HG02884 (cell line): ENCODE data around the gene SLC6A8.
"Not testable (repeated sequence)": the region's sequence is repeated elsewhere in the genome, so short reads cannot be mapped to it uniquely, and the experiment has no call there.

Experiments
- ATAC-seq: cut with Tn5 transposase; IDR thresholded peaks from one replicate; pipeline ENCODE4 v1.9.1; 2021; ENCODE audit warnings: mild to moderate bottlenecking, moderate library complexity; ENCODE audit not compliant: unreplicated experiment

SLC6A8 gene

GRCh38 chrX:153671589-153672530 lies 15.9 kb upstream of the SLC6A8 start:
- no peak for ATAC-seq

DNA sequence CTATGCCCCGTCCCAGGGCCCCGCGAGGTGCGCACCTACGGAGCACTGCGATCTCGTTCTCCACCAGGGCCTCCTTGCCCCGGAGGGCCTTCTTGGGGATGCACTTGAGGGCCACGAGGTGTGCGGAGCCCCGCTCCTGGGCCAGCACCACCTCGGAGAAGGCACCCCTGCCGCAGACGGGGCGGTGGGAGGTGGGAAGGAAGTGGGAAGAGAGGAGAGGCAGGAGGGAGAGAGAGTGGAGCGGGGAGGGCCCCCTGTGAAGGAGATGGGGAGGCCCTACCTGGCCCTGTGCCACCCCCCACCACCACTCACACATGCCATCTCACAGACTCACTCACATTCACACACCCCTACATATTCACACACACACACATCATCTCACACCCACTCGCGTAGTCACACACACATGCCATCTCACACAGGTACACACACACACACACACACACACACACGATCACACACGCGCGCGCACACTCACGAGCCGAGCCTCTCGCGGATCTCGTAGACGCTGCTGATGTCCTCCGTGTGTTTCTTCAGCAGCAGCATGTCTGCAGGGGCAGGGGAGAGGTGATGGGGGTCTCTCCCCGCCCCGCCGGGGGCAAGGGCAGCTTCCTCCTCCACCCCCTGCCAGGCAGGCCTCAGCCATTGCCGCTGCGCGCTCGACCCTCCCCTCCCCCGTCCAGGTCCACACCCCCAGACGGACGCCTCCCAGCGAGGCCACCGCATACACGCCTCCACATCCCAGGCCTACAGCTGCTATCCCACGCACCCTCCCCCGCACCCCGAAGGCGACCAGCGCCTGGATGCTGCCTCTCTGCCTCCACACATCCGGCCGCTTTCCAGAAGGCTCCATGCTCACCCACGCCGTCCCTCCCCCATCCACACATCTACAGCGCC lies 14.9 kb upstream of the SLC6A8 start:
- no peak for ATAC-seq

DNA sequence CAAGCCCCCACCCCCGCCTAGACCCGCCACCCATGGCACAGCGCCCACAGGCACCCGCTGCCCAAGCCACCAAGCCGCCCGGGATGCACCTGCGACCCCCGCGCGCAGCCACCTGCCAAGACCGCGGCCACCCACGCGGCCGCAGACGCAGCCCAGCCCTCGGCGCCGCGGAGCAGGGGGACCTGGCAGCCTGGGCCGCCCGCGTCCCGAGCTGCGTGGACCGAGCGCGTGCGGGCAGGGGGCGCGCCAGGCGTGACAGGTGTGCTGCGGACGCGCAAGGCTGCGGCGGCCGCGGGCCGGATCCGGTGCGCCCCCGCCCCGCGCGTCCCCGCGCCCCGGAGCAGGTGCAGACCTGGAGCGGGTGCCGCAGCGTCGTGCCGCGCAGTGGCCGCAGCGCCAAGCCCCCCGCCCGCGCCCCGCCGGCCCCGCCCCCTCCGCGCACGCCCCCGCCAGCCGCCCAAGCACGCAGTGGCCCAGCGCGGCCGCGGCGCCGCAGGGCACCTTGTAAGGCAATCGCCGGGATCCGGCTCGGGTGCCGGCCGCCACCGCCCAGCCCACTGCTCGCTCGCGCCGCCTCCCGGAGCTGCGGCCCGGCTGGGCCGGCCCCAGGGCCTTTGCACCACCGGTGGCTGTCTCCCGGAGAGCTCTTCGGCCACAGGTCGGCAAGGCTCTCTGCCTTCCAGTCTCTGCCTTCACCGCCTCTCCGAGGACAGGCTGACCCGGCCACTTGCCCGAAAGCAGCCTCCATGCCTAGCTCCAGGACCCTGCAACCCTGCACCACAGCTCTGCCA lies 14.1 kb upstream of the SLC6A8 start, which contains the start of gene PNCK:
PNCK (minus strand) TSS at position 386 of the 791 bp plus-strand sequence. CDS start 737 bp downstream, outside the sequence.
- no peak for ATAC-seq

DNA sequence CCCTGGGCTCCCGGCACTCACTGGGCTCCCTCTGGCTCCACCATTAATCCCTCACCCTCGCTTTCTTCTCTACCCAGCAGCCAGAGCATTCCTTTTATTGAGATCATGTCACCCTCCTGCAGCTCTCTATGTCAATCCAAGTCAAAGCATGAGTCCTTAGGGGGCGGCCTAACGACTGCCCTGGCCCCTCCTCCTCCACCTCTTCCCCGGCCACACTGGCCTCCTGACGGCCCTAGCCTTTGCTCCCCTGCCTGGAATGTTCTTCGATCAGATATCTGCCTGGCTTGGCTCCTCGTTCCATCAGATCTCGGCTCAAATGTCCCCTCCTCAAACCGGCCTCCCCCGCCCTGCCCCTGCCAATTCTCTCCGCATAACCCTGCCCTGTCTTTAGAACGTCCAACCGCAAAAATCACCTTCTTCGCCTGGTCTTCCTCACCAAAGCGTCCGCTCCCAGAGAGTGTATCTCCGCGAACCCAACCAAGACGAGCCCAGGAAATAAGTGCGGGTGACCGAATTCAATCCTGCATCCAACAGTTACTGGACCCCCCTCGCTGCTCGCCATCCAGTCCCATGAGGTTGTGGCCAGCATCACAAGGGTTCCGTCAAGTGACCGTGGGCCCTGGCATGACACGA lies 13.4 kb upstream of the SLC6A8 start:
- no peak for ATAC-seq

- no peak for ATAC-seq
These were observed 6.6 kb upstream of the SLC6A8 start for GRCh38 chrX:153681175-153681574.

- not testable (repeated sequence) for ATAC-seq
These were observed 4.2 kb upstream of the SLC6A8 start for GRCh38 chrX:153683486-153683885.

DNA sequence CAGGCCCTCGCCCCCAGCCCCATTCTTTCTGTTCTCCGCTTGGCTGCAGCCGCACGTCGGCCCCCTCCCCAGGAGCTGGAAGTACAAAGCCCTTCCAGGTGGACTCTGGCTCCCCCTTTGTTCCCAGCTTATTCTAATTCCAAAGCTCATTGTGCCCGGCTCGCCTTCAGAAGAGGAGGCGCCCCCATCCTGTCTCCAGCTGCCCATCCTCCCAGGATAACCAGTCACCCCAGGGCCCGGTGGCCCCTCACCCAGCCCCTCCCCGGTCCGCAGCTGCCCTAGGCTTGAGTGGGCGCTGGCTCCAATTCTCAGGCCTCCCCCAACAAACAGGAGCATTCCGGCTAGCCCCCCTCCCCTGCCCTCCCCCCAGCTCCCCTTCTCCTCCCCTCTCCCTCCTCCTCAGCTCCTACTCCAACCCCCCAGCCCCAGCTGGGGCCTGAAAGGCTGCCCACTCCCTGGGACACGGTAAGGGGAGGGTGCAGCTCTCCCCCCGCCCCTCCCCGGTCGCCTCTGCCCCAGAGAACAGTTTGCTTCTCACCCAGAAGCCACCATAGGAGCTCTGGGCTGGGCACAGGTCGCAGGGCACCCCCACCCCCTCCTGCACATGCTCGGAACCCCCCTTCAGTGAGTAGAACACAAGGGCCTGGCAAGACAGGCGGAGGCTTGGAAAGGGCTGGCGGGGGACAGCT lies 3.1 kb upstream of the SLC6A8 start:
- ATAC-seq: no peak

GRCh38 chrX:153685156-153685536 lies 2.6 kb upstream of the SLC6A8 start:
- ATAC-seq: no peak

DNA sequence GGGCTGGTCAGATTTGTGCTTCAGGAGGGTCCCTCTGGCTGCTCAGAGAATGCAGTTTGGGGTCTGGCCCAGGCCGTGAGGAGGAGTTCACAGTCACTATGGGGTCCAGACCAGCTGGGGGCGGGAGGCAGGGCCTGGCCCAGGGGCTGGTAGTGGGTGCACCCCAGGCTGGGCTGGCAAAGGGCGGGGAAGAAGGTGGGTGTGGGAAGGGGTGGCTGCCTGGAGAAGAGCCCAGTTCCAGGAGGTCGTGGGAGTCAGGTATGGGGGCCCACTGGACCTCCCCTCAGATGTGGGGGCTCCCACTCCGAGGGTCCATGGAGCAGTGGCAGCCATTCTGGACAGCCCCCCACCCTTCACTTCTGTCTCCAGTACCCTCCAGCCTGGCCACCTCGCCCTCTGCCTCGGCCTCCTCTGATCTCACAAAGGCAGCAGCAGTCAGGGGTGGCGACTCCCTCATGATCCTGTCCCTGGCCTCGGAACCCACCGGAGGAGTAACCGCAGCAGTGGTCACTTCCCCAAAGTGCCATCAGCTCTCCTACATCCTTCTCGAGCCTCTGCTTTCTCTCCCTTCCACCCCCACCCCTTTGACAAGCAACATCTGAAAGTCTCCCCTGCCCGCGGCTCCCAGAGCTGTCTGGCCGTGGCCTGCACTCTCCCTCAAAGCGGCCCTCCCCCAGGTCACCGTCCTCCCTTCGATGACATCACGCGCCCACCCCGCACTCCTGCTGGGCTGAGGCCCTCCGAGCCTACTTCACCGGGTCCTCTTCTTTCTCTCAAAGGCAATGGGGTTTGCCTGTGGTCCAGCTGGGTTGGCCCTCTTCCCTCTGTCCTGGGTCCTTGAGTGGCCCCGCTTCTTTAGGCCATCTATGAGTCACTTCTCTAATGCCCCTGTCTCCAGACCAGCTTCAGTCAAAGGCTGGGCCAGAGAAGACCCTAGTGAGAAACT lies 1.7 kb upstream of the SLC6A8 start:
- ATAC-seq: no peak

GRCh38 chrX:153686711-153687110 lies 1.0 kb upstream of the SLC6A8 start:
- ATAC-seq: no peak

GRCh38 chrX:153688071-153688470 lies 345 bp downstream of the SLC6A8 start:
- ATAC-seq: no peak

DNA sequence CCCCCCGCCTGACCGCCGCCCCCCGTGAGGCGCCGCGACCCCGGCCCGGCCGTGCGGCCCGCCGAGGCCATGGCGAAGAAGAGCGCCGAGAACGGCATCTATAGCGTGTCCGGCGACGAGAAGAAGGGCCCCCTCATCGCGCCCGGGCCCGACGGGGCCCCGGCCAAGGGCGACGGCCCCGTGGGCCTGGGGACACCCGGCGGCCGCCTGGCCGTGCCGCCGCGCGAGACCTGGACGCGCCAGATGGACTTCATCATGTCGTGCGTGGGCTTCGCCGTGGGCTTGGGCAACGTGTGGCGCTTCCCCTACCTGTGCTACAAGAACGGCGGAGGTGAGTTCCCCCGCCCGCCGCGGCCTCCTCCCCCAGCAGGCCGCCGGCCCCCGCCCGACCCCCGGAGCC lies 780 bp downstream of the SLC6A8 start:
- ATAC-seq: no peak

DNA sequence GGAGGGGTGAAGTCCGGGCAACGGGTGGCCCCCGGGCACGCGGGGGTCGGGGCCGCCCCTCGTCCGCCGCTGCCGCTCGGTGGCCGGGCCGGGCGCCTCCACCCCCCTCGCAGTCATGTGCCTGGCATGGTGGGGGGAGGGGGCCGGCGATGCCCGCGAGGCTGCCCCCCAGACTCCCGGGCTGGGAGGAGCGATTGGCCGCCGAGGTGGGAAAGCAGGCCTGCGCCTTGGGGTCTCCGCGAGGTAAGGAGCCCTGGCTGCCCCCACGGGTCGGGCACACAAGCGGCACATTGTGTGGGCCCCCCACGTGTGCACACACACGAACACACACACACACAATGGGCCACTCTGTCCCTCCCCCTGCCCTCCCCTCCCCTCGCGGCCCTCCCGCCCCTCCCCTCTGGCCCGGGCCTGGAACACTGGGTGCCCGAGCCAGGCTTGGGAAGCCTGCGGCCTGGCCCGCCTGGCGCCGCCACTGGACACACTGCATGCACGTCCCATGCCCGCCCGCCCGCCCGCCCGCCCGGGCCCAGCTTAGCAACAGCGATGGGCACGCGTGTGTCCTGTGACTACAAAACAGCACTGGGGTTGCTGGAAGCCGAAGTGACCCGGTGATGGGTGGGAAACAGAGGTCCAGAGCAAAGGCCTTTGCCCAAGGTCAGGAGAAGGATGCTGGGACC lies 1.3 kb downstream of the SLC6A8 start:
- ATAC-seq: no peak

DNA sequence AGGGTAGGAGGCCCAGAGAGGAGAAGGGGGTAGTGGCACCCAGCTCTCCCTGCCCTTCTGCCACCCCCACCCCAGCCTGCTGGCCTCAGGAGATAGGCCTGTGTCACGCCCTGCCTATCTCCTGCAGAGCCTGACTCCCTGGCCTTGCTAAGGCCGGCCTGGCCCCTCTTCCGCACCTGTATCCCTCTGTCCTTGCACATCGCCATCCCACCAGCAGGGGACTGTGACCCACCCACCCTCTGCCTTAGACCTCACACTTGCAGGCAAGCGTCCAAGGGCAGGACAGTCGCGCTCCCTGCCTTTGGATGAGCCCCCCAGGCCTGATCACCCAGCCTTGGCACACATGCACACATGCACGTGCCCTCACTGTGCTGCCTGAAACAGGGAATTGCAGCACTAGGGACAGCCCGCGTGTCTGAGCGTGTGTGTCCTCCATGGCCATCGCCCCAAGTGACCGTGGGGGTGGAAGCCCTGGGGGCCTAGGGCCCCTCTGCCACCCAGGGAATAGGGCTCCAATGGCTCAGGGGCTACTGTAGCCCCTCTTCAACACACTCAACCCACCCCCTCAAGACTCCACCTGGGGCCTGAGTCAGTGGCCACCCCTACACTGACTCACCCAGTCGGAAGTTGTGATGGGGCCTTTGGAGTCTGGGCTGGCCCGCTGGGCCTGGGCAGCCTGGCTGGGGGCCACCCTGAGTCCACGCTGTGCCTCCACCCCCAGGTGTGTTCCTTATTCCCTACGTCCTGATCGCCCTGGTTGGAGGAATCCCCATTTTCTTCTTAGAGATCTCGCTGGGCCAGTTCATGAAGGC lies 2.1 kb downstream of the SLC6A8 start:
- no peak for ATAC-seq

GRCh38 chrX:153690466-153690865 lies 2.7 kb downstream of the SLC6A8 start:
- no peak for ATAC-seq

DNA sequence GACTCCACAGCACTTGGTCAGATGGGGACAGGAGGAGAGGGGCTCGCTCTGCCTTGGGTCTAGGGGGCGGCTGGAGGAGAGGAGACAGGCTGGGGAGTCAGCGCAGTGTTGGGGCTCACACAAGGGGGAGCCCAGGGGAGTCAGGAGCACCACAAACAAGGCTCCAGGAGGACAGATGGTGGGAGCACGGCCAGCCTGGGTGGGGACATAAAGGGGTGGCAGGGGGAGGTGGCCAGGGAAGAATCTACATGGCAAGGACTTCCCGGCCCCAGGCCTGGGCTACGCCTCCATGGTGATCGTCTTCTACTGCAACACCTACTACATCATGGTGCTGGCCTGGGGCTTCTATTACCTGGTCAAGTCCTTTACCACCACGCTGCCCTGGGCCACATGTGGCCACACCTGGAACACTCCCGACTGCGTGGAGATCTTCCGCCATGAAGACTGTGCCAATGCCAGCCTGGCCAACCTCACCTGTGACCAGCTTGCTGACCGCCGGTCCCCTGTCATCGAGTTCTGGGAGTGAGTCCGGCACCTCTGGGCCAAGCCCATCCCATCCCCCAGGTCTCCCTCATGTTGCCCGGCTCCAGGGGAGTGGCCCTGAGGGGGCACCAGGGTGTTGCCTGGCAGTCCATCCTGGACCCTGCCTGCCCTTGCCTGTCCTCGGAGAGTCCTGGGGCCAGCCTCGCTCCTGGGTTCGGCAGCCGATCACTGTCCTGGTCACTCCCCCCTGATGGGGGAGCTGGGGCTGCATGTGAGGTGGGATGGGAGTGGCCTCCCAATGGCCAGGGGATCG lies 3.5 kb downstream of the SLC6A8 start:
- not testable (repeated sequence) for ATAC-seq
